Adrenal gland (tissue), 12 donors: ENCODE results near the gene LTF. TPM values are rescaled to one million over a fixed set of nuclear protein-coding genes. Genes with fewer than 3 reads are reported as not detected.

ENCODE experiments used
- DNase-seq, 7 donors: peaks; one replicate each; pipeline ENCODE4 v3.0.0-alpha.2; 2019 to 2020
- H3K27ac ChIP-seq, 5 donors: fragments of 200-600 bp; sonication (generic) in 4 of 5; 1 replicate in 3 of 5; 2 replicates in 2 of 5; pipeline versions ENCODE4 v1.5.1 to v1.8.0; 2016 to 2020; ENCODE audit warnings: mild to moderate bottlenecking in 1 of 5
- H3K27me3 ChIP-seq: fragments of 200-600 bp; 2 replicates; pipeline ENCODE4 v1.8.0; 2021
- H3K36me3 ChIP-seq, 2 donors: fragments of 200-600 bp; replicated peaks in 1 of 2; 1 replicate in 1 of 2; 2 replicates in 1 of 2; pipeline versions ENCODE4 v1.5.1 to v1.8.0; 2018 to 2022
- H3K4me1 ChIP-seq, 2 donors: fragments of 200-600 bp; replicated peaks in 1 of 2; 1 replicate in 1 of 2; 2 replicates in 1 of 2; pipeline versions ENCODE4 v1.5.1 to v1.8.0; 2018 to 2021
- H3K4me3 ChIP-seq, 4 donors: fragments of 200-600 bp; sonication (generic) in 3 of 4; one replicate each; pipeline ENCODE4 v1.5.1; 2016 to 2018
- H3K9me3 ChIP-seq, 3 donors: fragments of 200-600 bp; sonication (generic) in 1 of 3; replicated peaks in 1 of 3; 1 replicate in 2 of 3; 2 replicates in 1 of 3; pipeline versions ENCODE4 v1.5.1 to v1.8.0; 2016 to 2021
- CTCF ChIP-seq, 6 experiments: fragments of 450-650 bp in 4 of 6; fragments of 200-600 bp in 2 of 6; sonication (generic) in 1 of 6; IDR thresholded peaks; 1 replicate in 5 of 6; 2 replicates in 1 of 6; pipeline versions ENCODE4 v1.5.1 to v1.8.0; 2016 to 2021; ENCODE audit warnings: antibody characterized with exemption in 6 of 6, mild to moderate bottlenecking in 2 of 6, moderate library complexity in 1 of 6
- POLR2A ChIP-seq, 2 donors: fragments of 450-650 bp; IDR thresholded peaks; one replicate each; pipeline ENCODE4 v1.6.1; 2017; ENCODE audit warnings: antibody characterized with exemption in 2 of 2, mild to moderate bottlenecking in 2 of 2, moderate library complexity in 1 of 2
- WGBS, 4 donors: extraction: QIAGEN DNeasy Blood & Tissue Kit in 2 of 4; methylation state at CpG; one replicate each; pipeline versions ENCODE4 v1.1.5 to v1.1.7; 2013 to 2017; 5-methylcytosine and 5-hydroxymethylcytosine counted together
- intact Hi-C, 2 donors: fragments of 100-400 bp; cut with DNase I; formaldehyde crosslinking; loops; one replicate each; pipeline versions ENCODE4 v1.14.1 to v1.15.0; 2022 to 2023
- polyA plus RNA-seq, 3 donors: library from polyadenylated mRNA; stranded (reverse); fragments of 200-250 nt in 2 of 3; fragments of 350-450 nt in 1 of 3; fragmentation: Illumina TruSeq in 1 of 3; extraction: RNeasy Lipid Tissue Mini Kit (QIAGEN cat#74804) in 1 of 3; gene quantifications; one replicate each; pipeline ENCODE4 v1.2.3, GENCODE V29; 2013 to 2014
- total RNA-seq, 9 donors: library from RNA; depleted of rRNA in 4 of 9; stranded (reverse); fragments of >200 nt in 4 of 9; fragments of 120-200 nt in 1 of 9; fragmentation: NEBNext Ultra II Directional in 1 of 9; extraction: Animal tissue kit (Norgen Biotek cat#: 25700) in 1 of 9; gene quantifications; one replicate each; pipeline versions ENCODE4 v1.1.0 to v1.2.4, GENCODE V29; 2013 to 2023
- donor health status: healthy with polysubstance abuse.
- donor health status: Bipolar disorder and iron deficiency.
- donor health status: DM: yes; HTN: yes; CAD: no.
- donor health status: DM: no; HTN: no; CAD: no.
- donor health status: DM: no; HTN: no; CAD: no.
- donor health status: DM: yes; HTN: yes; CAD: no.

LTF gene
- total and polyA plus RNA-seq, 12 donors, result 0.50 to 3.7 (median 1.6) TPM

- H3K9me3 ChIP-seq, result no peaks in the 10 kb centered on the region
- no peaks in the 10 kb centered on the region for H3K36me3 ChIP-seq
- no peaks in the 10 kb centered on the region for H3K4me1 ChIP-seq
- H3K27ac ChIP-seq, result no peak overlapping the region
- peak in 1 of 7 donors; percentile 11 for DNase-seq
- intact Hi-C loops, result loop anchor here (2.0 to 5.0 kb wide), 2 partner anchors 139 to 143 kb away; no protein-coding TSS in a partner anchor
- WGBS, 4 donors, result 71 to 85% (median 75%) methylated on average over 3 to 4 of the region's 4 CpGs
- TF ChIP-seq CTCF (IDR thresholded peaks at IDR 0.05) (no peak), POLR2A (IDR thresholded peaks at IDR 0.05) (no peak)
- H3K4me3 ChIP-seq, result no peak overlapping the region
- H3K27me3 ChIP-seq, result no peaks in the 10 kb centered on the region
Measured at GRCh38 chr3:46489381-46489780, 24.7 kb upstream of the LTF start.

- WGBS, 4 donors, result 14 to 16% (median 15%) methylated on average over 18 to 26 of the region's 26 CpGs
- intact Hi-C loops, result loop anchor here (2.0 to 5.0 kb wide), 2 partner anchors 140 to 143 kb away; no protein-coding TSS in a partner anchor
- peak; percentile 85 to 94 (median 90) for DNase-seq
- TF ChIP-seq POLR2A (IDR thresholded peaks at IDR 0.05) (no peak), CTCF (IDR thresholded peaks at IDR 0.05) (peak; percentile 79 to 99 (median 98))
- H3K27ac ChIP-seq, result no peak overlapping the region
- no peaks in the 10 kb centered on the region for H3K36me3 ChIP-seq
- no peak overlapping the region for H3K4me3 ChIP-seq
- H3K9me3 ChIP-seq, result no peaks in the 10 kb centered on the region
- H3K4me1 ChIP-seq, result no peaks in the 10 kb centered on the region
- H3K27me3 ChIP-seq, result no peaks in the 10 kb centered on the region
Measured at GRCh38 chr3:46488735-46489361, 24.1 kb upstream of the LTF start.

- Histone ChIP-seq H3K27ac (no peak overlapping the region), H3K4me3 (no peak overlapping the region), H3K9me3 (no peaks in the 10 kb centered on the region), H3K4me1 (no peaks in the 10 kb centered on the region), H3K27me3 (no peaks in the 10 kb centered on the region), H3K36me3 (no peaks in the 10 kb centered on the region)
- WGBS, 4 donors, result 79 to 91% (median 83%) methylated on average over 4 of the region's 4 CpGs
- DNase-seq, result no peak
- intact Hi-C loops, result loop anchor here in 1 of 2 donors (5.0 kb wide), 1 partner anchor 147 kb away; no protein-coding TSS in a partner anchor
- no peak for TF ChIP-seq POLR2A (IDR thresholded peaks at IDR 0.05)
- TF ChIP-seq CTCF (IDR thresholded peaks at IDR 0.05), result no peak
Measured at GRCh38 chr3:46485779-46486175, 21.1 kb upstream of the LTF start.

GRCh38 chr3:46484911-46485778, 20.4 kb upstream of the LTF start:
- Histone ChIP-seq H3K4me1 (no peaks in the 10 kb centered on the region), H3K27ac (no peak overlapping the region), H3K27me3 (no peaks in the 10 kb centered on the region), H3K36me3 (no peaks in the 10 kb centered on the region), H3K9me3 (no peaks in the 10 kb centered on the region), H3K4me3 (no peak overlapping the region)
- TF ChIP-seq POLR2A (IDR thresholded peaks at IDR 0.05), result no peak
- TF ChIP-seq CTCF (IDR thresholded peaks at IDR 0.05), result no peak
- no peak for DNase-seq
- WGBS, 4 donors, result 66 to 80% (median 72%) methylated on average over 5 to 10 of the region's 10 CpGs
- intact Hi-C loops, result loop anchor here in 1 of 2 donors (5.0 kb wide), 1 partner anchor 147 kb away; no protein-coding TSS in a partner anchor
